AG09309 (cell line): Measurements from ENCODE around the gene SLC2A1.
A peak's percentile ranks its signal among the peaks of the same experiment; 100 is the strongest.

ENCODE experiments used
- DNase-seq: peaks from one replicate; pipeline ENCODE4 v3.0.0-alpha.2; 2010; ENCODE audit warnings: low read depth
- H3K4me3 ChIP-seq: 2 replicates; pipeline ENCODE4 v1.5.1; 2011; ENCODE audit warnings: mild to moderate bottlenecking, low read depth, low read length, moderate library complexity; ENCODE audit not compliant: control insufficient read depth
- CTCF ChIP-seq: IDR thresholded peaks from 2 replicates; pipeline ENCODE4 v1.5.1; 2011; ENCODE audit warnings: mild to moderate bottlenecking, low read depth, low read length, inconsistent platforms; ENCODE audit not compliant: insufficient read depth, control insufficient read depth; ENCODE audit errors: missing control alignments

The SLC2A1 gene

GRCh38 chr1:42961312-42962091 is 2.8 kb upstream of the SLC2A1 start:
- TF ChIP-seq CTCF = no peak
- DNase-seq = no peak
- H3K4me3 ChIP-seq = no peak overlapping the region

- no peak for DNase-seq
- H3K4me3 ChIP-seq = no peak overlapping the region
- no peak for TF ChIP-seq CTCF
Measured at GRCh38 chr1:42960566-42961311, 2.1 kb upstream of the SLC2A1 start.

GRCh38 chr1:42960122-42960390 is 1.4 kb upstream of the SLC2A1 start:
- H3K4me3 ChIP-seq = no peak overlapping the region
- no peak for DNase-seq
- no peak for TF ChIP-seq CTCF

GRCh38 chr1:42957880-42958487 is 684 bp downstream of the SLC2A1 start:
- no peak for TF ChIP-seq CTCF
- H3K4me3 ChIP-seq = peak overlapping the region; percentile 78
- DNase-seq = no peak

GRCh38 chr1:42957229-42957879 is 1.3 kb downstream of the SLC2A1 start:
- peak overlapping the region; percentile 78 for H3K4me3 ChIP-seq
- no peak for TF ChIP-seq CTCF
- no peak for DNase-seq

- no peak for TF ChIP-seq CTCF
- DNase-seq = no peak
- no peak overlapping the region; the same call in 1 of the 2 replicates for H3K4me3 ChIP-seq
Measured at GRCh38 chr1:42956739-42957138, 1.9 kb downstream of the SLC2A1 start.
